Neuronal stem cell (in vitro differentiated cells): Measurements from ENCODE around the gene CD248.
A peak's percentile ranks its signal among the peaks of the same experiment; 100 is the strongest.
"Not testable (repeated sequence)": the region's sequence is repeated elsewhere in the genome, so short reads cannot be mapped to it uniquely, and the experiment has no call there.

ENCODE experiments used
- DNase-seq: peaks from one replicate; pipeline ENCODE4 v3.0.0-alpha.2; 2013; ENCODE audit warnings: low spot score
- H2AFZ ChIP-seq: one replicate; pipeline ENCODE4 v1.6.1; 2013; ENCODE audit warnings: mild to moderate bottlenecking, low read length, inconsistent platforms
- H2AK5ac ChIP-seq: 2 replicates; pipeline ENCODE4 v1.6.1; 2013; ENCODE audit warnings: low read depth, mild to moderate bottlenecking, inconsistent platforms, low read length, moderate library complexity, mixed read lengths
- H2BK120ac ChIP-seq: 2 replicates; pipeline ENCODE4 v1.6.1; 2013; ENCODE audit warnings: low read depth, mild to moderate bottlenecking, inconsistent platforms, low read length, moderate library complexity, mixed read lengths
- H2BK12ac ChIP-seq: one replicate; pipeline ENCODE4 v1.6.1; 2013; ENCODE audit warnings: low read length, inconsistent platforms
- H2BK15ac ChIP-seq: 2 replicates; pipeline ENCODE4 v1.6.1; 2013; ENCODE audit warnings: mild to moderate bottlenecking, low read length, inconsistent platforms, mixed read lengths
- H2BK5ac ChIP-seq: one replicate; pipeline ENCODE4 v1.6.1; 2013; ENCODE audit warnings: inconsistent platforms, mild to moderate bottlenecking, low read length, moderate library complexity
- H3K14ac ChIP-seq: one replicate; pipeline ENCODE4 v1.6.1; 2013; ENCODE audit warnings: low read length, inconsistent platforms
- H3K18ac ChIP-seq: 2 replicates; pipeline ENCODE4 v1.6.1; 2013; ENCODE audit warnings: low read length, inconsistent platforms
- H3K23ac ChIP-seq: 2 replicates; pipeline ENCODE4 v1.6.1; 2013; ENCODE audit warnings: low read depth, mild to moderate bottlenecking, mixed read lengths, low read length, inconsistent platforms; ENCODE audit not compliant: poor library complexity
- H3K27ac ChIP-seq: replicated peaks from 3 replicates; pipeline ENCODE4 v1.5.1; 2013; ENCODE audit warnings: low read length, inconsistent platforms
- H3K27me3 ChIP-seq, 3 experiments: 2 replicates each; pipeline ENCODE4 v1.6.1; 2013; ENCODE audit warnings: low read length in 3 of 3, mild to moderate bottlenecking in 2 of 3, inconsistent platforms in 1 of 3, low read depth in 1 of 3, mixed read lengths in 1 of 3, moderate library complexity in 1 of 3; ENCODE audit not compliant: control insufficient read depth in 3 of 3, insufficient read depth in 3 of 3
- H3K36me3 ChIP-seq, 2 donors: replicated peaks in 1 of 2; 2 replicates each; pipeline ENCODE4 v1.6.1; 2013; ENCODE audit warnings: low read length in 2 of 2; ENCODE audit not compliant: control insufficient read depth in 2 of 2, insufficient read depth in 2 of 2
- H3K4ac ChIP-seq: 2 replicates; pipeline ENCODE4 v1.6.1; 2013; ENCODE audit warnings: inconsistent platforms, mild to moderate bottlenecking, low read length, moderate library complexity
- H3K4me1 ChIP-seq, 2 donors: 1 replicate in 1 of 2; 2 replicates in 1 of 2; pipeline ENCODE4 v1.6.1; 2013; ENCODE audit warnings: low read length in 2 of 2, low read depth in 1 of 2; ENCODE audit not compliant: control insufficient read depth in 2 of 2, insufficient read depth in 1 of 2
- H3K4me2 ChIP-seq: one replicate; pipeline ENCODE4 v1.6.1; 2013; ENCODE audit warnings: mild to moderate bottlenecking, low read length, inconsistent platforms; ENCODE audit not compliant: insufficient read depth, poor library complexity, severe bottlenecking
- H3K4me3 ChIP-seq, 2 donors: 2 replicates each; pipeline ENCODE4 v1.5.1; 2013; ENCODE audit warnings: low read length in 2 of 2, mild to moderate bottlenecking in 2 of 2, inconsistent platforms in 1 of 2, moderate library complexity in 1 of 2
- H3K79me1 ChIP-seq: one replicate; pipeline ENCODE4 v1.6.1; 2013; ENCODE audit warnings: low read depth, mild to moderate bottlenecking, inconsistent platforms, low read length, moderate library complexity
- H3K9ac ChIP-seq: one replicate; pipeline ENCODE4 v1.6.1; 2013; ENCODE audit warnings: mild to moderate bottlenecking, low read depth, low read length, inconsistent platforms; ENCODE audit not compliant: poor library complexity
- H3K9me3 ChIP-seq, 2 donors: replicated peaks in 1 of 2; 2 replicates each; pipeline versions ENCODE3 to v1.6.1; 2013; ENCODE audit warnings: low read length in 2 of 2, mild to moderate bottlenecking in 2 of 2, inconsistent platforms in 1 of 2, low read depth in 1 of 2, mixed read lengths in 1 of 2, moderate library complexity in 1 of 2; ENCODE audit not compliant: control insufficient read depth in 2 of 2, insufficient read depth in 1 of 2
- H4K8ac ChIP-seq: one replicate; pipeline ENCODE4 v1.6.1; 2013; ENCODE audit warnings: low read depth, mild to moderate bottlenecking, inconsistent platforms, low read length, moderate library complexity
- H4K91ac ChIP-seq: one replicate; pipeline ENCODE4 v1.6.1; 2013; ENCODE audit warnings: low read length, low read depth, mild to moderate bottlenecking, inconsistent platforms; ENCODE audit not compliant: poor library complexity
- WGBS, 2 donors: extraction: QIAGEN DNeasy Blood & Tissue Kit; methylation state at CpG; one replicate each; pipeline ENCODE4 v1.1.7; 2013; ENCODE audit warnings: missing lambda C conversion rate in 2 of 2, mixed read lengths in 1 of 2; ENCODE audit not compliant: insufficient read length in 2 of 2, insufficient replicate concordance in 1 of 2; ENCODE audit errors: extremely low coverage in 2 of 2; 5-methylcytosine and 5-hydroxymethylcytosine counted together

Gene CD248

DNA sequence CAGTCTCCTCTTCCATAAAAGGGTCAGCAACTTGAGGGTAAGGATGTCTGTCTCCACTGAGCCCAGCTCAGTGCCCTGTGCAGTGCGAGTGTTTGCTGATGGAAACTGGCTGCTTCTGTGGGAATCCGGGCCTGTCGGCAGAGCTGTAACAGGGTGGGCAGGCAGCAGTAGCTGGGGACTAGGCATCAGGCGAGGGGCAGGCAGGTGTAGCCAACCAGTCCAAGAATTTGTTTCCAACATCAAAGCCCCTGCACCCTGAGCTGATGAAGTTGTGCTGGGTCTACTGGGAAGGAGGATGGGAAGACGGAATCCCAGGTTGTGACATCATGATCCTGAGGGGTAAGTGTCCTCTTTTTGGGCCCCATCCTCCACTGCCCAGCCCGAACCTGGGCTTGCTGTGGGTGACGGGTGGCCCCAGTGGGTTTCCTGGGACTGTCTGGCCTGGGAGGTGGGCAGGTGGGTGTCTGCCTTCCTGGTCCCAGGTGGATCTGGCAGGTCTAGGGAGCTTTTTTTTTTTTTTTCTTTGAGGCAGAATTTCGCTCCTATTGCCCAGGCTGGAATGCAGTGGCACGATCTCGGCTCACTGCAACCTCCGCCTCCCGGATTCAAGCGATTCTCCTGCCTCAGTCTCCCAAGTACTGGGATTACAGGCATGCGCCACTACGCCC, 43.7 kb upstream of the CD248 start:
- Histone ChIP-seq H2AFZ (no peak overlapping the region), H2AK5ac (no peak overlapping the region), H3K14ac (no peak overlapping the region), H2BK12ac (no peak overlapping the region), H2BK5ac (no peak overlapping the region), H2BK15ac (no peak overlapping the region), H3K23ac (peak overlapping the region; percentile 94), H2BK120ac (no peak overlapping the region), H3K9me3 (no peaks in the 10 kb centered on the region), H3K4me3 (peak overlapping the region in 1 of 2 donors; percentile 42), H3K18ac (no peak overlapping the region), H4K8ac (peak overlapping the region; percentile 54), H3K4me2 (no peak overlapping the region), H3K36me3 (peaks cover 6 to 22% of the 10 kb centered on the region in 2 donors), H3K4me1 (peaks cover 2 to 11% of the 10 kb centered on the region in 2 donors), H3K27me3 (no peaks in the 10 kb centered on the region), H3K79me1 (peaks cover 3% of the 10 kb centered on the region), H3K27ac (no peak overlapping the region), H3K4ac (no peak overlapping the region), H3K9ac (peak overlapping the region; percentile 54), H4K91ac (no peak overlapping the region)
- no CpG with 5 or more reads among the region's 15 CpGs for WGBS, 2 donors
- no peak for DNase-seq

DNA sequence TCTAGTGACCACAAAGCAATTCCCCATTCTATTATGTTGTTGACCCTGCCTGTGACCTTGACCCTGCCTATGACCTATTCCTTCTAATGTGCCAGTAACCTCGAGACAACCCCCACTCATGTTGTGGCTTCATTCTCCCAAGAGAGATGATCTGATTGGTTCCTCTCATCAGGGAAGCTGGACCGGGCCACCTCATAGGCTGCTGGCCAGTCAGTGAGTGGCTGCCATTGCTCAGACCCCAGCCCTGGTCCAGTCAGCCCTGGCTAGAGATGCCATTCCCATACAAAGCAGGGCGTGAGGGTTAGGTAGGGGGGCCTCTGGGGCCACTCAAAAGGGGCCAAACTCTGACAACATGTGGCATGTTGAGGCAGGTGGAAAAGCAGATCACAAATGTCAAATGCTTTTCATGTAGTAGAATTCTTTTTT, 42.8 kb upstream of the CD248 start:
- Histone ChIP-seq H4K8ac (peak overlapping the region; percentile 76), H3K36me3 (peaks cover 6 to 18% of the 10 kb centered on the region in 2 donors), H4K91ac (no peak overlapping the region), H3K9ac (peak overlapping the region; percentile 3), H2BK120ac (no peak overlapping the region), H3K18ac (no peak overlapping the region), H2AK5ac (no peak overlapping the region), H3K27ac (no peak overlapping the region), H3K4me1 (peaks cover 2 to 11% of the 10 kb centered on the region in 2 donors), H3K14ac (no peak overlapping the region), H3K4me3 (no peak overlapping the region), H3K27me3 (no peaks in the 10 kb centered on the region), H3K4me2 (no peak overlapping the region), H3K4ac (peak overlapping the region; percentile 25), H3K79me1 (peaks cover 3% of the 10 kb centered on the region), H3K23ac (peak overlapping the region; percentile 78), H2AFZ (no peak overlapping the region), H2BK15ac (no peak overlapping the region), H2BK12ac (no peak overlapping the region), H3K9me3 (no peaks in the 10 kb centered on the region), H2BK5ac (no peak overlapping the region)
- no CpG with 5 or more reads among the region's 3 CpGs for WGBS, 2 donors
- no peak for DNase-seq

DNA sequence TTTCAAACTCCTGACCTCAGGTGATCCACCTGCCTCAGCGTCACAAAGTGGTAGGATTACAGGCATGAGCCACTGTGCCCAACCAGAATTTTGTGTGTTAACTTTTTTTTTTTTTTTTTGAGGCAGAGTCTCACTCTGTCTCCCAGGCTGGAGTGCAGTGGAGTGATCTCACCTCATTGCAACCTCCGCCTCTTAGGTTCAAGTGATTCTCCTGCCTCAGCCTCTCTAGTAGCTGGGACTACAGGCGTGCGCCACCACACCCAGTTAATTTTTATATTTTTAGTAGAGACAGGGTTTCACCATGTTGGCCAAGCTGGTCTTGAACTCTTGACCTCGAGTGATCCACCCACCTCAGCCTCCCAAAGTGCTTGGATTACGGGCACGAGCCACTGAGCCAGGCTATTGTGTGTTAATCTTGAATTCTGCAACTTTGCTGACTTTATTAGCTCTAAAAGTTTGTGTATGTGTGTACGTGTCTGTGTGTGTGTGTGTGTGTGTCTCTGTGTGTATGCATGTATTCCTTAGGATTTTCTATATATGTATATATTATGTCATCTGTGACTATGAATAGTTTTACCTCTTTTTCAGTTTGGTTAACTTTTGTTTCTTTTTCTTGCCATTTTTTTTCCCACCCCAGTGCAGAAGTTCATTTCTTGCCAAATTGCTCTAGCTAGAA, 33.9 kb upstream of the CD248 start:
- H3K14ac ChIP-seq, H3K18ac ChIP-seq, H2AK5ac ChIP-seq, H3K9me3 ChIP-seq, H2AFZ ChIP-seq, H3K4me2 ChIP-seq, H2BK120ac ChIP-seq, H3K4ac ChIP-seq, H3K27me3 ChIP-seq, H3K4me3 ChIP-seq, H3K23ac ChIP-seq, H3K27ac ChIP-seq, H4K91ac ChIP-seq, H2BK5ac ChIP-seq, H2BK15ac ChIP-seq, H3K9ac ChIP-seq, DNase-seq, H2BK12ac ChIP-seq, H4K8ac ChIP-seq: not testable (repeated sequence)
- WGBS, 2 donors = no CpG with 5 or more reads among the region's 8 CpGs
- Histone ChIP-seq H3K36me3 (peaks cover 7 to 11% of the 10 kb centered on the region in 2 donors), H3K4me1 (peaks cover 14 to 19% of the 10 kb centered on the region in 2 donors), H3K79me1 (peaks cover 14% of the 10 kb centered on the region)

DNA sequence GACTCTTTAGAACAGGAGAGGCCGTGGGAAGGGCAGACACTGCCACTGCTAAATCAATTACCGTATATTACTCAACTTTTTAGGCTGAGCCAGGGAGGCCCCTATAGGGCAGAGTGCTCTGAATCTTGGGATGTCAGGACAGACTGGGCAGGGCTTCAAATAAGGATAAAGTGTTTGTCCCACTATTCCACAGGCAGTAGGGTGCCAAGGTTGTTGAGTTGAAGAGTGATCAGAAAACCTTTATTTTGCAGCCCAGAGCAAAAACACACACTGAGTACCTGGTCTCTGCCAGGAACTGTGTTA, 32.2 kb upstream of the CD248 start:
- DNase-seq = no peak
- H3K9ac ChIP-seq = no peak overlapping the region
- H2BK5ac ChIP-seq = no peak overlapping the region
- H2AFZ ChIP-seq = no peak overlapping the region
- H2BK12ac ChIP-seq = no peak overlapping the region
- no peaks in the 10 kb centered on the region for H3K9me3 ChIP-seq
- peaks cover 5 to 7% of the 10 kb centered on the region in 2 donors for H3K36me3 ChIP-seq
- no peak overlapping the region for H3K23ac ChIP-seq
- WGBS, 2 donors = no CpG with 5 or more reads among the region's 2 CpGs
- H3K4me1 ChIP-seq = peaks cover 23 to 25% of the 10 kb centered on the region in 2 donors
- H3K4ac ChIP-seq = no peak overlapping the region
- H4K91ac ChIP-seq = no peak overlapping the region
- H3K18ac ChIP-seq = no peak overlapping the region
- no peak overlapping the region for H3K14ac ChIP-seq
- H2BK120ac ChIP-seq = no peak overlapping the region
- no peaks in the 10 kb centered on the region for H3K27me3 ChIP-seq
- no peak overlapping the region for H3K4me3 ChIP-seq
- no peak overlapping the region for H3K4me2 ChIP-seq
- H2BK15ac ChIP-seq = no peak overlapping the region
- H3K27ac ChIP-seq = no peak overlapping the region
- H3K79me1 ChIP-seq = peaks cover 16% of the 10 kb centered on the region
- no peak overlapping the region for H2AK5ac ChIP-seq
- H4K8ac ChIP-seq = no peak overlapping the region
